ENCODE measurements around the gene CCM2L.
A peak's percentile ranks its signal among the peaks of the same experiment; 100 is the strongest.

Gene CCM2L

DNA sequence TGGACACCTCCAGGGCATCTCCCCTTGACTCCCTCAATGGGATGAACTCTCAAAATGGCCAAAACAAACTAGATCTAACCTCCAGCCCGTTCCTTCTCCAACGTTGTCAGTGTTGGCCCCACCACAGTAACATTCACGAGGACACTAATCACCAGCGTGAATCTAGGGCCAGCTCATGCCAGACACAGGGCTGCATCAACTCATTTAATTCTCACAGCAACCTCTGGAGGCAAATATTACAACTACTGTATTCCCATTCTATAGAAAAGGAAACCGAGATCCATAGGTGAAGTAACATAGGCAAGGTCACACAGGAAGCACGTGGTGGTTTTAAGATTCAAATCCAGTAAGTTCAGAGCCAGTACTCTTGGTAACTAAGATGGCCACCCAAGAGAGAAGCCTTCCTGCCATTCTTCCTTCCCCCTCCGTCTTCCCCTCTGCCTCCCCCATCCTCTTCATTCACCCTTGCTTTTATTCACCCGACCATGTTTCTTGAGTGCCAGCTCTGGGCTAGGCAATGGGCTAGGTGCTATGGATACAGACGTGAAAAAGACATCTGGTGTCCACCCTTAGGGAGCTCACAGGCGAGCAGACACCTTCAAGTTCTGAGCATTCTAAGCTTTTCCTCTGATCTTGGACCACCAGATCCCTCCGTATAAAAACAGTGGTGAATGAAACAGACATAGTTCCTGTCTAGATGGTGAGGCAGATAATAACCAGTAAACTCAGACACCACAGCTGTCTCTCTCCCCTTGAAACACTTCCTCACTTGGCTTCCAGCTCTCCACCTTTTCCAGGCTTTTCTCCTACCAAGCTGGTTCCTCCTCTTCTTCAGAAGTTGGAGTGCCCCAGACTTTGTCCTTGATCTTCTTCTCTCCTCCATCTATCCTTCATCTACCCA is 9.6 kb downstream of the CCM2L start:
- H3K4me3 ChIP-seq (ENCODE audit: insufficient read length, low read depth), result peak overlapping the region; percentile 34
- peaks cover 11% of the 10 kb centered on the region for H3K27me3 ChIP-seq (ENCODE audit: insufficient read depth, insufficient read length)
- TF ChIP-seq SUZ12 (IDR thresholded peaks at IDR 0.05; ENCODE audit: extremely low read depth, insufficient read depth, insufficient read length) (no peak), YY1 (IDR thresholded peaks at IDR 0.05; ENCODE audit: insufficient read depth, insufficient read length) (no peak)

GRCh38 chr20:32021091-32021490 is 10.9 kb downstream of the CCM2L start:
- Histone ChIP-seq H3K4me3 (ENCODE audit: insufficient read length, low read depth) (no peak overlapping the region), H3K4me1 (ENCODE audit: insufficient read depth, insufficient read length) (peaks cover 4% of the 10 kb centered on the region), H3K9ac (ENCODE audit: insufficient read length, low read depth) (no peak overlapping the region), H3K9me3 (ENCODE audit: insufficient read depth, low read length) (no peaks in the 10 kb centered on the region), H3K27me3 (ENCODE audit: insufficient read depth, insufficient read length) (peaks cover 11% of the 10 kb centered on the region), H3K36me3 (ENCODE audit: insufficient read depth, insufficient read length, low read length) (no peaks in the 10 kb centered on the region)
- TF ChIP-seq SUZ12 (IDR thresholded peaks at IDR 0.05; ENCODE audit: extremely low read depth, insufficient read depth, insufficient read length) (no peak), ZNF274 (IDR thresholded peaks at IDR 0.05; ENCODE audit: low read depth, low read length) (no peak), YY1 (IDR thresholded peaks at IDR 0.05; ENCODE audit: insufficient read depth, insufficient read length) (no peak)
- no peak for DNase-seq (ENCODE audit: low read depth, low spot score)

More for the DNA sequence above, 9.6 kb downstream of the CCM2L start:
- no peaks in the 10 kb centered on the region for H3K36me3 ChIP-seq (ENCODE audit: insufficient read depth, insufficient read length, low read length)
- peaks cover 4% of the 10 kb centered on the region for H3K4me1 ChIP-seq (ENCODE audit: insufficient read depth, insufficient read length)
- no peak for DNase-seq (ENCODE audit: low read depth, low spot score)
- H3K9me3 ChIP-seq (ENCODE audit: insufficient read depth, low read length), result no peaks in the 10 kb centered on the region
- peak overlapping the region; percentile 21 for H3K9ac ChIP-seq (ENCODE audit: insufficient read length, low read depth)

- Histone ChIP-seq H3K36me3 (ENCODE audit: insufficient read depth, insufficient read length, low read length) (no peaks in the 10 kb centered on the region), H3K9me3 (ENCODE audit: insufficient read depth, low read length) (no peaks in the 10 kb centered on the region), H3K4me1 (ENCODE audit: insufficient read depth, insufficient read length) (peaks cover under 1% of the 10 kb centered on the region), H3K4me3 (ENCODE audit: insufficient read length, low read depth) (no peak overlapping the region), H3K9ac (ENCODE audit: insufficient read length, low read depth) (no peak overlapping the region), H3K27me3 (ENCODE audit: insufficient read depth, insufficient read length) (no peaks in the 10 kb centered on the region)
- no peak for DNase-seq (ENCODE audit: low read depth, low spot score)
- no peak for TF ChIP-seq YY1 (IDR thresholded peaks at IDR 0.05; ENCODE audit: insufficient read depth, insufficient read length)
- TF ChIP-seq SUZ12 (IDR thresholded peaks at IDR 0.05; ENCODE audit: extremely low read depth, insufficient read depth, insufficient read length), result no peak
- TF ChIP-seq ZNF274 (IDR thresholded peaks at IDR 0.05; ENCODE audit: low read depth, low read length), result no peak
Measured at GRCh38 chr20:32024683-32025295, 14.6 kb downstream of the CCM2L start.

DNA sequence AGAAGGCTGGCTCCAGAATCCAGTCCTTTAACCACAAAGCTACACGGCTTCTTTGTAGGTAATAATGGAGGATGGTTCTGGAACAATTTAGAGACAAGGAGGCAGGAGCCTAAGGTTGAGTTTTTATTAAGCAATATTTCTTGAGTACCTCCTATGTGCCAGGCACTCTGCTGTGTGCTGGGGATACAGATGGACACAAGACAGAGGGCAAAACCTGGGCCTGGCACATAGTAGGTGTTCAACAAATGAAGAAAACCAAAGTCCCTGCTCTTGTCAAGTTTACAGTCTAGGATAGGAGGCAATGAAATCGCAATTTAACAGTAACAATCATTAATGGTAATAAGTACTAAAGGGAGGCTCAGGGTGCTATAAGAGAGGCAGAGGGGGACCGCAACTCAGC is 17.4 kb downstream of the CCM2L start:
- Histone ChIP-seq H3K4me1 (ENCODE audit: insufficient read depth, insufficient read length) (peaks cover 3% of the 10 kb centered on the region), H3K4me3 (ENCODE audit: insufficient read length, low read depth) (no peak overlapping the region), H3K9ac (ENCODE audit: insufficient read length, low read depth) (no peak overlapping the region), H3K9me3 (ENCODE audit: insufficient read depth, low read length) (no peaks in the 10 kb centered on the region; the same call in 1 of the 2 replicates), H3K36me3 (ENCODE audit: insufficient read depth, insufficient read length, low read length) (no peaks in the 10 kb centered on the region), H3K27me3 (ENCODE audit: insufficient read depth, insufficient read length) (no peaks in the 10 kb centered on the region)
- no peak for DNase-seq (ENCODE audit: low read depth, low spot score)
- TF ChIP-seq YY1 (IDR thresholded peaks at IDR 0.05; ENCODE audit: insufficient read depth, insufficient read length) (no peak), SUZ12 (IDR thresholded peaks at IDR 0.05; ENCODE audit: extremely low read depth, insufficient read depth, insufficient read length) (no peak), ZNF274 (IDR thresholded peaks at IDR 0.05; ENCODE audit: low read depth, low read length) (no peak)

DNA sequence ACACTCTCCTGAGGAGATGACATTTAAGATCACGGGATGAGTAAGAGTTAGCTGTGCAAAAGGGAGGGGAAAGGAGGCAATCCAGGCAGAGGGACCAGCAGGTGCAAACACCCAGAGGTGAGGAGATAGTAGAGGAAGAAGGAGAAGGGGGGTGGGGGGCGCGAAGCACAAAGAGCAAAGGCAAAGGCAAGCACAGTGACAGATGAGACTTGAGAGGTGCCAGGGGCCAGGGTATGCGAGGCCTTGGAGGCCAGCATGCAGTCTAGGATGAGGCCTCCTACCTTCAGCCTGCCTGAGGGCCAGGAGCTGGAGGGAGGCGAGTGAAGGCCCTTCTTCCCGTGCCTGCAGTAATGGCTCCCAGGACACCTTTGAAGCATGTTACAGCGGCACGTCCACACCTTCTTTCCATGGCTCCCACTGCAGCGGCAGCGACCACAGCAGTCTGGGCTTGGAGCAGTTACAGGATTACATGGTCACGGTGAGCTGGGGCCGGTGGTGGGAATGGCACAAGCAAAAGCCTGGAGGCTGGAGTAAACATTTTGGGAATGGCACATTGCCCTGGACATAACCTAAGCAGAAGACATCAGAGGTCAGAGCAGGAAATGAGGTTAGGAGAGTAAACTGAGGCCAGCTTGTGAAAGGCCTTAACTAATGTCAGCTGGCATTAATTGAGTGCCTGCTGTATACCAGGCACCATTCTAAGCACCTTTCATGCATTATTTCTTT is 18.6 kb downstream of the CCM2L start:
- no peak for DNase-seq (ENCODE audit: low read depth, low spot score)
- Histone ChIP-seq H3K36me3 (ENCODE audit: insufficient read depth, insufficient read length, low read length) (no peaks in the 10 kb centered on the region), H3K4me3 (ENCODE audit: insufficient read length, low read depth) (no peak overlapping the region), H3K4me1 (ENCODE audit: insufficient read depth, insufficient read length) (peaks cover 3% of the 10 kb centered on the region), H3K9me3 (ENCODE audit: insufficient read depth, low read length) (no peaks in the 10 kb centered on the region; the same call in 1 of the 2 replicates), H3K27me3 (ENCODE audit: insufficient read depth, insufficient read length) (no peaks in the 10 kb centered on the region), H3K9ac (ENCODE audit: insufficient read length, low read depth) (no peak overlapping the region)
- TF ChIP-seq ZNF274 (IDR thresholded peaks at IDR 0.05; ENCODE audit: low read depth, low read length), result no peak
- TF ChIP-seq YY1 (IDR thresholded peaks at IDR 0.05; ENCODE audit: insufficient read depth, insufficient read length), result no peak
- no peak for TF ChIP-seq SUZ12 (IDR thresholded peaks at IDR 0.05; ENCODE audit: extremely low read depth, insufficient read depth, insufficient read length)

GRCh38 chr20:32029561-32029960 is 19.3 kb downstream of the CCM2L start:
- H3K9ac ChIP-seq (ENCODE audit: insufficient read length, low read depth), result no peak overlapping the region
- TF ChIP-seq ZNF274 (IDR thresholded peaks at IDR 0.05; ENCODE audit: low read depth, low read length) (no peak), YY1 (IDR thresholded peaks at IDR 0.05; ENCODE audit: insufficient read depth, insufficient read length) (no peak)
- no peaks in the 10 kb centered on the region for H3K36me3 ChIP-seq (ENCODE audit: insufficient read depth, insufficient read length, low read length)
- no peak overlapping the region for H3K4me3 ChIP-seq (ENCODE audit: insufficient read length, low read depth)
- no peaks in the 10 kb centered on the region for H3K27me3 ChIP-seq (ENCODE audit: insufficient read depth, insufficient read length)
- peaks cover 7% of the 10 kb centered on the region for H3K4me1 ChIP-seq (ENCODE audit: insufficient read depth, insufficient read length)
- no peak for DNase-seq (ENCODE audit: low read depth, low spot score)
- no peaks in the 10 kb centered on the region; the same call in 1 of the 2 replicates for H3K9me3 ChIP-seq (ENCODE audit: insufficient read depth, low read length)

All from NT2/D1 (cell line).